HG02884 (cell line): Measurements from ENCODE around the gene NOP14.
"Not testable (repeated sequence)": the region's sequence is repeated elsewhere in the genome, so short reads cannot be mapped to it uniquely, and the experiment has no call there.

Source experiments
- ATAC-seq: cut with Tn5 transposase; IDR thresholded peaks from one replicate; pipeline ENCODE4 v1.9.1; 2021; ENCODE audit warnings: mild to moderate bottlenecking, moderate library complexity; ENCODE audit not compliant: unreplicated experiment

Gene NOP14

DNA sequence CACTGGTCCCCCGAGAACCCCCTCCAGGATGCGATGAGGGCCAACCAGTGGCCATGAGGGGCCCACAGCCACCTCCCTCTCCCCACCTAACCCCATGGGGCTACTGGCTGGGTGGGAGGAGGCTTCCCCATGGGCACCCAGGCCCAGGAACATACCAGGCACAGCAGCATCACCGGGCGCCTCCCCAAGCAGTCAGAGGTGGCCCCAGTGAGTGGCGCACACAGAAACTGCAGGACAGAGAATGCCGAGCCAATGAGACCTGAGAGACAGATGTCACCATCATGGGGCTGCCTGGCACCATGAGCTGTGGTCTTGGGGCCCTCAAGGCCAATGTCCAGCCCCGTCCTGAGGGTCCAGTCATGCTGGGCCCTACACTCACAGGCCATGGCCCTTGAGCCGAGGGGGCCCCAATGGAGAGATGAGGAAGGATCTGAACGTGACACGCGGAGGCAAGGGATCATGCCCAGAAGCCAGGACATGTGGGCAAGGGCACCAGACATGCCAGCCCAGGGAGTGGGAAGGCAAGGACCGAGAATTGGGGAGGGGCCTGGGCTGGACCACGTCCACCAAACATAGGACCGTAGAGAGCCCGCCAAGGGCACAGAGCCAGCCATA, 30.1 kb downstream of the NOP14 start:
- ATAC-seq, result no peak

- ATAC-seq, result no peak
Measured at GRCh38 chr4:2932321-2932950, 30.8 kb downstream of the NOP14 start.

DNA sequence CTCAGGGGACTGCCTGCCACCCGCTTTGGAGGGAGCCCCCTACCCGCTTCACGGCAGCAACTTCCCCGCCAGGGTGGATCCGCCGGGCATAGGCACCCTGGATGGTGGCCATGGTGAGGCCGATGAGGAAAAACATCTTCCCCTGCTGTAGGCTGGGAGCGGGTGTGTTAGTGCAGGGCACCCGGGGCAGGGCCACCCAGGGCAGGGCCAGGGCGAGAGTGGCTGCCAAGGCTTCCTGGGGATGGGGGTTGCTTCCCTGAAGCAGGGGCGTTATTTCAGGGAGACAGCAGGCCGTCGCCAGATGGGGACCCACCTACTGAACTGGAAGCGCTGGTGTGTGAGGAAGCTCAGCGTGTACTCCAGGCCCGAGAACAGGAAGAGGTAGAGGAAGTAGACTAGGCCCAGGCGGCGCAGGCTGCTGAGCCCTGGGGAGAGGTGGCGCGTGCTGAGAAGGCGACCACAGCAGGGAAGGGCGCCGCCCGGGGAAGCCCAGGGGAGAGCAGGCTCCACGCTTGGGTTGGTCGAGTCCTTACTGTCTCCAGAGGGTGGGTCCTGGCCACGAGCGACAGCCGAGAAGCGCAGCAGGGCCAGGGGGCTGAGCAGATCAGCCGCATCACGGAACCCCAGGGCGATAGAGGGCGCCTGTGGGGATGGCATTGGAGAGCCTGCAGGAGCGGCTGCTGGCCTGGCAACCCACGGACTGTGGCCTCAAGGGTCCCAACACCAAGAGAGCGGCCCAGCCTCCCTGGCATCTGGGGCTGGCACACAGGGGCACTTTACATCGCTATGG, 31.5 kb downstream of the NOP14 start:
- ATAC-seq, result no peak

DNA sequence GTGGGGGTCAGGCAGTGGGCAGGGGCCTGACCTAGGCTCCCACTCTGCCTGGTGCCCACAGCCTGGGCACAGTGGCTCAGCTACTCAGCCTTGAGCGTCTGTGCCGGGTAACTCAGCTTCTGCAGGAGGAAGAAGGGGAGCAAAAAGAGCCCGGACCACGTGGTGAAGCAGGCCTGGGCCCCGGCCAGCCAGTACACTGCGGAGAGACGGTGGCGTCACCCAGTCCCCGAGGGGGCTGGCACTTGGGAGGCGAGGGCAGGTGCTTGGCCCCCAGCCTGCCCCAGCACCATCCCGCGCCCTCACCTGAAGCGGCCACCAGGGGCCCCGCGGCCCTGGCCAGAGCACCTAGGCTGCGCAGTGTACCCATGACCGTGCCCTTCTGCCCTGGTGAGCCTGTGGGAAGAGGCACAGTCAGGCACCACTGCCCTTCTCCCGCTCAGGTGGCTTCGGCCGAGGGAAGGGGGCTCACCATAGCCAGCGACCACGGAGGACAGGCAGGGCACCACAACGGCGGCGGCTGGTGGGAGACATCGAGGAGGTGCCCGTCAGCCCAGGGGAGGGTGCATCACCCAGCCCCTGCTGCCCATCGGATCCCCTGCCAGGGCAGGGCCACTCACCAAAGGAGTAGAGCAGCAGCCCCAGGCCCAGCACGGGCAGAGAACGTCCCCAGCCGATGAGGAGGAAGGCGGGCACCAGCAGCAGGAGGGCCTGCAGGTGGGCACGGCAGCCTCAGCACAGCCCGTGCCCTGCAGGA, 32.3 kb downstream of the NOP14 start:
- no peak for ATAC-seq

GRCh38 chr4:2930135-2930757, 33.0 kb downstream of the NOP14 start:
- ATAC-seq, result no peak

GRCh38 chr4:2929469-2929868, 33.7 kb downstream of the NOP14 start:
- no peak for ATAC-seq

DNA sequence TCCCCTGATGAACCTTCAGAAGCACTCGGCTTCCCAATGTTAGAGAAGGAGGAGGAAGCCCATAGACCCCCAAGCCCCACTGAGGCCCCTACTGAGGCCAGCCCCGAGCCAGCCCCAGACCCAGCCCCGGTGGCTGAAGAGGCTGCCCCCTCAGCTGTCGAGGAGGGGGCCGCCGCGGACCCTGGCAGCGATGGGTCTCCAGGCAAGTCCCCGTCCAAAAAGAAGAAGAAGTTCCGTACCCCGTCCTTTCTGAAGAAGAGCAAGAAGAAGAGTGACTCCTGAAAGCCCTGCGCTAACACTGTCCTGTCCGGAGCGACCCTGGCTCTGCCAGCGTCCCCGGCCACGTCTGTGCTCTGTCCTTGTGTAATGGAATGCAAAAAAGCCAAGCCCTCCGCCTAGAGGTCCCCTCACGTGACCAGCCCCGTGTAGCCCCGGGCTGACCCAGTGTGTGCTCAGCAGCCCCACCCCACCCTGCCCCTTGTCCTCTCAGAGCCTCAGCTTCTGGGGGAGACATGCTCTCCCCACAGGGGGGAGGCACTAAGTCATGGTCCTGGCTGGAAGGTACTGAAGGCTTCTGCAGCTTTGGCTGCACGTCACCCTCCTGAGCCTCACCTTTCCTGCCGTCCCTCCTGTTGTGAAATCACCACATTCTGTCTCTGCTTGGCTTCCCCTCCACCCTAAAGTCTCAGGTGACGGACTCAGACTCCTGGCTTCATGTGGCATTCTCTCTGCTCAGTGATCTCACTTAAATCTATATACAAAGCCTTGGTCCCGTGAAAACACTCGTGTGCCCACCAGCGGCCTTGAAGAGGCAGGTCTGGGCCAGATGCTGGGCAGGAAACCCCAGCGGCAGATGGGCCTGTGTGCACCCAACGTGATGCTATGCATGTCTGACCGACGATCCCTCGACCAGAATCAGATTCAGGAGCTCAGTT, 34.7 kb downstream of the NOP14 start:
- ATAC-seq, result no peak

GRCh38 chr4:2927696-2928075, 35.5 kb downstream of the NOP14 start:
- no peak for ATAC-seq

GRCh38 chr4:2927016-2927695, 36.0 kb downstream of the NOP14 start:
- no peak for ATAC-seq

DNA sequence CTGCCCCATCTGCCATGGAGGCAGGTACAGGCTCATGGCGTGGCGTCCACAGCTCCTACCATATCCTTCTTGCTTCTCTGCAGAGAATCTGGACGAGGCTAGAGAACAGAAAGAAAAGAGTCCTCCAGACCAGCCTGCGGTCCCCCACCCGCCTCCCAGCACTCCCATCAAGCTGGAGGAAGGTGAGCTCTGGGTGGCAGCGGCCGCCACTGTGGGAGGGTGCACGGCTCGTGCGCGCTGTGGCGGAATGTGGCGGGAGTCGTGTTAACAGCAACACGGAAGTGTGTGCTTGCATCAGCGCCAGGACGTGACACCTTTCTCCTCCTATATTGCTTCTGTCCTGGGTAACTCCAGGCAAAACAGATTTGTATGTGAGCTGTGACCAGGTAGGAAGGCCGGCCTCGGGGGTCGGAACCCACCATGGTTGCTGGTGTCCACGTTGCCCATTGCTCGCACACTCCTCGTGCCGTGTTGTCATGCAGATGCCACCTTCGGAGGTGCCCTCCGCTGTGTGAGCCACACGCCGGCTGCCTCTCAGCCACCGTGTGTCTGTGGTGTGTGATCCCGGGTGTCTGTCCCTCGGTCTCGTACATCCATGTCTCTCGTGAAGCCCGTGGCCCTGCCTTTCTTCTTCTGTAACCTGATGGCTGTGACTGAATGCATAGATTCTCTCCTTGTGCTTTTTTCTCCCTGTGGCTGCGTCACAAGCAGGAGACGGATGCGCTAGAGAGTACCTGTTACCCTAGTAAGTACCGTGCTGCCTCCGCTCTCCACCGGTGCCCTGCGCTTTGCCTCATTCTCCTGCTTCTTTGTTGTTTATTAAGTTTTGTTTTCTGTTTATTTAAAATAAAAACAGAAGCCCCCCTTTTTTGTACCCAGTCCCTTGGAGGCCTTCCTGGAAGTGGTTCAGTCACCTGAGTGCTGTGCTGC, 37.0 kb downstream of the NOP14 start:
- no peak for ATAC-seq

GRCh38 chr4:2925496-2925895, 37.7 kb downstream of the NOP14 start:
- ATAC-seq, result no peak

- no peak for ATAC-seq
Measured at GRCh38 chr4:2924765-2925301, 38.4 kb downstream of the NOP14 start.

GRCh38 chr4:2924286-2924685, 38.9 kb downstream of the NOP14 start:
- no peak for ATAC-seq

- ATAC-seq, result no peak
Measured at GRCh38 chr4:2923668-2924173, 39.5 kb downstream of the NOP14 start.

GRCh38 chr4:2923141-2923551, 40.1 kb downstream of the NOP14 start:
- ATAC-seq, result no peak

DNA sequence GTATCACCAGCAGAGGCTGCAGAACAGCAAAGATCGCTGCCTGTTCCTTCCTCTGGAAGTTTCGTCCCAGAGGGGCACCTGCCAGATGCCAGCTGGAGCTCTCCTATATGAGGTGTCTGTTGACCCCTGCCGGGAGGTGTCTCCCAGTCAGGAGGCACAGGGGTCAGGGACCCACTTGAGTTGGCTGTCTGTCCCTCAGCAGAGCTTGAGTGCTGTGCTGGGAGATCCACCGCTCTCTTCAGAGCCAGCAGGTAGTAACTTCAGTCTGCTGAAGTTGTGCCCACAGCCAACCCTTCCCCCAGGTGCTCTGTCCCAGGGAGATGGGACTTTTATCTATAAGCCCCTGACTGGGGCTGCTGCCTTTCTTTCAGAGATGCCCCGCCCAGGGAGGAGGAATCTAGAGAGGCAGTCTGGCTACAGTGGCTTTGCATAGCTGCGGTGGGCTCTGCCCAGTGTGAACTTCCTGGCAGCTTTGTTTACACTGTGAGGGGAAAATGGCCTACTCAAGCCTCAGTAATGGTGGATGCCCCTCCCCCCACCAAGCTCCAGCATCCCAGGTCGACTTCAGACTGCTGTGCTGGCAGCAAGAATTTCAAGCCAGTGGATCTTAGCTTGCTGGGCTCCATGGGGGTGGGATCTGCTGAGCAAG, 40.6 kb downstream of the NOP14 start:
- not testable (repeated sequence) for ATAC-seq

DNA sequence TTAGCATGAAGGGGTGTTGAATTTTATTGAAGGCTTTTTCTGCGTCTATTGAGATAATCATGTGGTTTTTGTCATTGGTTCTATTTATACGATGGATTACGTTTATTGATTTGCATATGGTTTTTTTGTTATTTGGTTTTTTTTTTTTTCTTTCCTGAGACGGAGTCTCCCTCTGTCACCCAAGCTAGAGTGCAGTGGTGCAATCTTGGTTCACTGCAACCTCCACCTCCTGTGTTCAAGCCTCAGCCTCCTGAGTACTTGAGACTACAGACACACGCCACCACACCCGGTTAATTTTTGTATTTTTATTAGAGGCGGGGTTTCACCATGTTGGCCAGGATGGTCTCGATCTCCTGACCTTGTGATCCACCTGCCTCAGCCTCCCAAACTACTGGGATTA, 44.5 kb downstream of the NOP14 start:
- ATAC-seq, result not testable (repeated sequence)
